OCI-LY3 (cell line): ENCODE results near the gene NAV1.

ENCODE experiments used
- EZH2phosphoT487 ChIP-seq: fragments of 200-600 bp; shearing (Covaris generic); IDR thresholded peaks from 2 replicates; pipeline ENCODE4 v1.6.1; 2018; ENCODE audit warnings: antibody characterized with exemption, mixed run types, low read depth
- TF ChIP-seq, protein P1 (sequence below): fragments of 200-600, 300-600 bp; sonication (generic); IDR thresholded peaks from 2 replicates; pipeline ENCODE4 v1.5.1; 2014; ENCODE audit warnings: antibody characterized with exemption, low read length, low read depth

GRCh38 chr1:201535046-201535918 lies 3.6 kb upstream of the NAV1 start:
- TF ChIP-seq EZH2phosphoT487 = no peak
- TF ChIP-seq, protein P1, sequence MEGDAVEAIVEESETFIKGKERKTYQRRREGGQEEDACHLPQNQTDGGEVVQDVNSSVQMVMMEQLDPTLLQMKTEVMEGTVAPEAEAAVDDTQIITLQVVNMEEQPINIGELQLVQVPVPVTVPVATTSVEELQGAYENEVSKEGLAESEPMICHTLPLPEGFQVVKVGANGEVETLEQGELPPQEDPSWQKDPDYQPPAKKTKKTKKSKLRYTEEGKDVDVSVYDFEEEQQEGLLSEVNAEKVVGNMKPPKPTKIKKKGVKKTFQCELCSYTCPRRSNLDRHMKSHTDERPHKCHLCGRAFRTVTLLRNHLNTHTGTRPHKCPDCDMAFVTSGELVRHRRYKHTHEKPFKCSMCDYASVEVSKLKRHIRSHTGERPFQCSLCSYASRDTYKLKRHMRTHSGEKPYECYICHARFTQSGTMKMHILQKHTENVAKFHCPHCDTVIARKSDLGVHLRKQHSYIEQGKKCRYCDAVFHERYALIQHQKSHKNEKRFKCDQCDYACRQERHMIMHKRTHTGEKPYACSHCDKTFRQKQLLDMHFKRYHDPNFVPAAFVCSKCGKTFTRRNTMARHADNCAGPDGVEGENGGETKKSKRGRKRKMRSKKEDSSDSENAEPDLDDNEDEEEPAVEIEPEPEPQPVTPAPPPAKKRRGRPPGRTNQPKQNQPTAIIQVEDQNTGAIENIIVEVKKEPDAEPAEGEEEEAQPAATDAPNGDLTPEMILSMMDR = no peak
